Thyroid gland (tissue), 4 donors: ENCODE data around the gene SLC47A2. TPM values are rescaled to one million over a fixed set of nuclear protein-coding genes. Genes with fewer than 3 reads are reported as not detected.

Experiments used
- DNase-seq, 2 donors: peaks; one replicate each; pipeline ENCODE4 v3.0.0-alpha.2; 2019
- H3K27ac ChIP-seq, 3 donors: fragments of 200-600 bp; sonication (generic); 1 replicate in 2 of 3; 2 replicates in 1 of 3; pipeline ENCODE4 v1.5.1; 2016 to 2019; ENCODE audit warnings: mild to moderate bottlenecking in 1 of 3, moderate library complexity in 1 of 3
- H3K27me3 ChIP-seq: fragments of 200-600 bp; sonication (generic); one replicate; pipeline ENCODE4 v1.5.1; 2019
- H3K36me3 ChIP-seq, 2 donors: fragments of 200-600 bp; sonication (generic); one replicate each; pipeline ENCODE4 v1.5.1; 2016 to 2019
- H3K4me1 ChIP-seq, 2 donors: fragments of 200-600 bp; sonication (generic); one replicate each; pipeline ENCODE4 v1.5.1; 2017 to 2019
- H3K4me3 ChIP-seq, 3 donors: fragments of 200-600 bp; sonication (generic); replicated peaks in 1 of 3; 1 replicate in 2 of 3; 2 replicates in 1 of 3; pipeline ENCODE4 v1.5.1; 2016; ENCODE audit warnings: mild to moderate bottlenecking in 1 of 3
- H3K9me3 ChIP-seq: fragments of 200-600 bp; sonication (generic); one replicate; pipeline ENCODE4 v1.5.1; 2017
- POLR2A ChIP-seq, 2 donors: fragments of 450-650 bp; IDR thresholded peaks; one replicate each; pipeline ENCODE4 v1.6.1; 2017; ENCODE audit warnings: antibody characterized with exemption in 2 of 2, mild to moderate bottlenecking in 2 of 2, moderate library complexity in 1 of 2
- WGBS, 2 donors: methylation state at CpG; one replicate each; pipeline ENCODE4 v1.1.5; 2017; 5-methylcytosine and 5-hydroxymethylcytosine counted together
- intact Hi-C: fragments of 100-400 bp; cut with DNase I; formaldehyde crosslinking; loops from one replicate; pipeline ENCODE4 v1.15.1; 2023
- total RNA-seq, 4 donors: library from RNA; depleted of rRNA; stranded (reverse); fragments of >200 nt; gene quantifications; one replicate each; pipeline ENCODE4 v1.2.3, GENCODE V29; 2016
- TF ChIP-seq, protein P1 (sequence below), 6 experiments: fragments of 200-600 bp in 3 of 6; fragments of 450-650 bp in 3 of 6; sonication (generic) in 3 of 6; IDR thresholded peaks; one replicate each; pipeline ENCODE4 v1.5.1; 2016 to 2019; ENCODE audit warnings: antibody characterized with exemption in 6 of 6, mild to moderate bottlenecking in 2 of 6, inconsistent platforms in 1 of 6, moderate library complexity in 1 of 6

The SLC47A2 gene
- total RNA-seq, 4 donors from 2014 or later = 0.45 to 1.4 TPM; not detected in 2

- 98 to 100% methylated on average over 12 to 20 of the region's 30 CpGs for WGBS, 2 donors
- peaks cover 12 to 15% of the 10 kb centered on the region in 2 donors for H3K36me3 ChIP-seq
- intact Hi-C loops = no loop called here
- no peaks in the 10 kb centered on the region for H3K27me3 ChIP-seq
- TF ChIP-seq POLR2A (IDR thresholded peaks at IDR 0.05) = no peak
- TF ChIP-seq, protein P1, sequence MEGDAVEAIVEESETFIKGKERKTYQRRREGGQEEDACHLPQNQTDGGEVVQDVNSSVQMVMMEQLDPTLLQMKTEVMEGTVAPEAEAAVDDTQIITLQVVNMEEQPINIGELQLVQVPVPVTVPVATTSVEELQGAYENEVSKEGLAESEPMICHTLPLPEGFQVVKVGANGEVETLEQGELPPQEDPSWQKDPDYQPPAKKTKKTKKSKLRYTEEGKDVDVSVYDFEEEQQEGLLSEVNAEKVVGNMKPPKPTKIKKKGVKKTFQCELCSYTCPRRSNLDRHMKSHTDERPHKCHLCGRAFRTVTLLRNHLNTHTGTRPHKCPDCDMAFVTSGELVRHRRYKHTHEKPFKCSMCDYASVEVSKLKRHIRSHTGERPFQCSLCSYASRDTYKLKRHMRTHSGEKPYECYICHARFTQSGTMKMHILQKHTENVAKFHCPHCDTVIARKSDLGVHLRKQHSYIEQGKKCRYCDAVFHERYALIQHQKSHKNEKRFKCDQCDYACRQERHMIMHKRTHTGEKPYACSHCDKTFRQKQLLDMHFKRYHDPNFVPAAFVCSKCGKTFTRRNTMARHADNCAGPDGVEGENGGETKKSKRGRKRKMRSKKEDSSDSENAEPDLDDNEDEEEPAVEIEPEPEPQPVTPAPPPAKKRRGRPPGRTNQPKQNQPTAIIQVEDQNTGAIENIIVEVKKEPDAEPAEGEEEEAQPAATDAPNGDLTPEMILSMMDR (IDR thresholded peaks at IDR 0.05) = no peak
- no peak for DNase-seq
- no peak overlapping the region for H3K4me3 ChIP-seq
- H3K9me3 ChIP-seq = no peaks in the 10 kb centered on the region
- no peak overlapping the region for H3K27ac ChIP-seq
- peaks cover 42 to 57% of the 10 kb centered on the region in 2 donors for H3K4me1 ChIP-seq
These were observed 62.0 kb downstream of the SLC47A2 start for GRCh38 chr17:19654342-19654886.

- intact Hi-C loops = no loop called here
- Histone ChIP-seq H3K4me3 (no peak overlapping the region), H3K36me3 (peaks cover 12 to 15% of the 10 kb centered on the region in 2 donors), H3K27ac (peak overlapping the region; percentile 36 to 98 (median 67)), H3K4me1 (peaks cover 41 to 53% of the 10 kb centered on the region in 2 donors), H3K27me3 (no peaks in the 10 kb centered on the region), H3K9me3 (no peaks in the 10 kb centered on the region)
- no peak for TF ChIP-seq POLR2A (IDR thresholded peaks at IDR 0.05)
- TF ChIP-seq, protein P1 (IDR thresholded peaks at IDR 0.05) = no peak
- 11 to 23% methylated on average over 3 of the region's 3 CpGs for WGBS, 2 donors
- no peak for DNase-seq
These were observed 63.8 kb downstream of the SLC47A2 start for GRCh38 chr17:19652595-19652994.

DNA sequence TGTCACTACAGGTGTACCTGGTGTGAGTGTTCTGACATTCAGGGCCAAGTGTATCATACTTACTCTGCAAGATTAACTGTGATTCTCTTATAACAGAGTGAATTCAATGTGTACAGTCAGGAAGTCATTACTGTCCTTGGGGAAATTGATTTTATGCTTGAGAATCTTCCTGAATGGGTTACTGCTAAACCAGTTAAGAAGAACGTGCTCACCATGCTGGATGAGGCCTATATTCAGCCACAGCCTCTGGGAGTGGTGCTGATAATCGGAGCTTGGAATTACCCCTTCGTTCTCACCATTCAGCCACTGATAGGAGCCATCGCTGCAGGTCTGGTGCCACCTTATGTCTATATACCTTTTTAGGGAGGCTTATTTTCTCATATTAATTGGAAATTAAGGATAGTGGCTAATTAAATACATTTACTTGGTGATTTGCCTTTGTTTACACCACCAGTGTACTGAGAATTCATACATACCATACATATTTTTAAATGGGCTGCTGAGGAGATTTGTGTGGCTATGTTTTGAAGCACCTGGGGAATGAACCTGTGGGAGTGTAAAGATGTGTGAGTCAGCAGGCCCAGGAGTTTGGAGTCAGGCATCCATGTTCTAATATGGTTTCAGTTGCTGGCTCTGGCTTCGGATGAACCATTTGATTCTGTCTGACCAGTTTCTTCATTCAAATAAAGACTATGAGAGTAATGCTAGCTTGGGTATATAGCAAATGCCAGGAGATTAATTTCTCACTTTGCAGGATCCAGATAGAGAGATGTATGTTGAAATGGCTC is 64.7 kb downstream of the SLC47A2 start:
- no peak overlapping the region for H3K4me3 ChIP-seq

DNA sequence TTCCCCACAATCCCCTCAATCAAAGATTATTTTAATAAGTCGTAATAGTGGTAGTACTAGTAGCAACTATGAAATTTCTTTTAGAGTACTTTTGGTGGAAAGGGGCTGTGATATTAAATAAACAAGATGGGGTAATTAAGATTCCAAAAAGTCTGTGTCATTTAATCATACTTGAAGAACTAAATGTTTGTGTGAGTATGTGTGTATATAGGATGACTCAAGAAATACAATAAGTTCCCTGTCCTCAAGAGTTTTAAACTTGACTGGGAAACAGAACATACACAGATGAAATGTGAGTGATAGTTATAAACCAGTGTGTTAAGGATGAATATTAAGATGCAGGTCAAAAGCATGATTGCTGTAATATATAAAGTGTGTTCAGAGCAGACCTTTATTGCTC is 65.6 kb downstream of the SLC47A2 start:
- peak overlapping the region; percentile 28 to 98 (median 96) for H3K27ac ChIP-seq
- no peaks in the 10 kb centered on the region for H3K9me3 ChIP-seq
- H3K27me3 ChIP-seq = no peaks in the 10 kb centered on the region
- TF ChIP-seq POLR2A (IDR thresholded peaks at IDR 0.05) = no peak
- TF ChIP-seq, protein P1 (IDR thresholded peaks at IDR 0.05) = no peak
- peaks cover 12 to 15% of the 10 kb centered on the region in 2 donors for H3K36me3 ChIP-seq
- no peak overlapping the region for H3K4me3 ChIP-seq
- DNase-seq = no peak
- 71 to 77% methylated on average over 1 of the region's 1 CpG for WGBS, 2 donors
- intact Hi-C loops = no loop called here
- peaks cover 50 to 54% of the 10 kb centered on the region in 2 donors for H3K4me1 ChIP-seq

More for the DNA sequence above, 64.7 kb downstream of the SLC47A2 start:
- 74 to 78% methylated on average over 5 of the region's 5 CpGs for WGBS, 2 donors
- TF ChIP-seq POLR2A (IDR thresholded peaks at IDR 0.05) = no peak
- TF ChIP-seq, protein P1 (IDR thresholded peaks at IDR 0.05) = no peak
- Histone ChIP-seq H3K27ac (peak overlapping the region; percentile 36 to 98 (median 67)), H3K27me3 (no peaks in the 10 kb centered on the region), H3K4me1 (peaks cover 50 to 54% of the 10 kb centered on the region in 2 donors), H3K36me3 (peaks cover 12 to 15% of the 10 kb centered on the region in 2 donors), H3K9me3 (no peaks in the 10 kb centered on the region)
- no peak for DNase-seq
- intact Hi-C loops = no loop called here

GRCh38 chr17:19649274-19649541 is 67.2 kb downstream of the SLC47A2 start:
- 0 to 2% methylated on average over 2 of the region's 2 CpGs for WGBS, 2 donors
- H3K27me3 ChIP-seq = no peaks in the 10 kb centered on the region
- H3K27ac ChIP-seq = peak overlapping the region; percentile 87 to 98 (median 96)
- peaks cover 8 to 11% of the 10 kb centered on the region in 2 donors for H3K36me3 ChIP-seq
- H3K9me3 ChIP-seq = no peaks in the 10 kb centered on the region
- peak overlapping the region; percentile 56 to 71 (median 71) for H3K4me3 ChIP-seq
- peaks cover 49 to 57% of the 10 kb centered on the region in 2 donors for H3K4me1 ChIP-seq
- TF ChIP-seq, protein P1 (IDR thresholded peaks at IDR 0.05) = no peak
- no peak for TF ChIP-seq POLR2A (IDR thresholded peaks at IDR 0.05)
- intact Hi-C loops = loop anchor here (10.0 kb wide), 1 partner anchor 134 kb away; no protein-coding TSS in a partner anchor
- DNase-seq = no peak
